HuH-7 (cell line): ENCODE results near the gene RNU6-8.
A peak's percentile ranks its signal among the peaks of the same experiment; 100 is the strongest.

Source experiments
- DNase-seq: peaks from one replicate; pipeline ENCODE4 v3.0.0; 2011; ENCODE audit warnings: low spot score

RNU6-8 gene

DNA sequence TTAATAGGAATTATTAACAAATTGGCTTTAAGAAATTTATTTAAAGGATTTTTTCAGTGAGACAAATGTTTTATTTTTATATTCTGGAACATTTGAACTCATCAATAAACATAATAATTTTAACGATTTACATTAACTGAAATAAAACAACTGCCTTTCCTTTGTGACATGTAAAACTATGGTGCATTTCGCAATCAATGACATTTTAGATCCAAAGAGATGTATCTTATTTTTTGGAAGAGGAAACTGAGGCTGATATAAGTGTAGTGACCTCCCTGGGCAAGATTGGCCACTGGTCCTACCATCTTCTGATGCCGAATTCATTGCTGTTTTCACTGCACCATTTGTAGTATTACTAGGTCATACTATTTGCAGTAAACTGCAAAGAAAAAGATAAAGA lies 2.5 kb upstream of the RNU6-8 start:
- no peak for DNase-seq

DNA sequence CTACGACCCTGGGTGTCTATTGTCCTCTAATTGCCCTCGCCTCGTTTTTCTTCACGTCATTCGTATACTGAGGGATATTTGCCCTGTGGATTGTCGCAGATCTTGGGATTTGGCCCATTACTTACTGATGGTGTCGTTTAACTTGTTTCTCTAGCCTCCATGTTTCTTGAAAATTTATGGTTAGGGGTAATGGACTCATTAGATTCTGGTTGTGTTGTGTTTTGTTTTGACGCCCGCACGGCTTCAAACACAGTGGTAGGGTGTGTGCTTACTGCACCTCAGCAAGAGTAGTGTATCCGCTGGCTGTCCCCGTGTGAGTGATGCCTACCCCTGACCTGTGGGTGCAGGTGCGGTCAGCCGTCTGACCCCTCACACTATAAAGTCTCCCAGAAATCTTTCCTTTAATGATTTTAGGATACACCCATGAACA lies 874 bp upstream of the RNU6-8 start:
- no peak for DNase-seq

DNA sequence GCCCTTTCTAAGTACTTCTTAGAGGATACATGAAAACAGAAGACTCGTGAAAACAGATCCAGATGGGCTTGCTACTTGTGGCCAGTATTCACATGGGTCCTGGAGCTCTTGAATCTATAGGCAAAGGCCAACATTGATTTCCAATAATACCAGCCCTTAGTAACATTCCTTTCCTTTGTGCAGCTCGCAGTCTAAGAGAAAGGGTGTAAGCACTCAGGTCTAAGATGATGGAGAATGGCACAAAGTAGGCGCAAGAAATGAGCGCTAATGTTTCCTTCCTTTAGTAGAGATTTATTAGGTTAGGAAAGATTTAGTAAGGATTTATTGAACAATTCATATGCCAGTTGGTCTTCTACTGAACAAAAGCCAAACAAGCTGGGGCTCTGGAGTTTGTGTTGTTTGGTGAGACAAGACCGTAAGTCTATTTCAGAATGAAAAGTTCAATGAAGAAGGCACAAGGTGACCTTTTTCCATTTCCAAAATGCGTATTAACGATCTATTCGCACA lies 525 bp downstream of the RNU6-8 start:
- peak; percentile 30 for DNase-seq

DNA sequence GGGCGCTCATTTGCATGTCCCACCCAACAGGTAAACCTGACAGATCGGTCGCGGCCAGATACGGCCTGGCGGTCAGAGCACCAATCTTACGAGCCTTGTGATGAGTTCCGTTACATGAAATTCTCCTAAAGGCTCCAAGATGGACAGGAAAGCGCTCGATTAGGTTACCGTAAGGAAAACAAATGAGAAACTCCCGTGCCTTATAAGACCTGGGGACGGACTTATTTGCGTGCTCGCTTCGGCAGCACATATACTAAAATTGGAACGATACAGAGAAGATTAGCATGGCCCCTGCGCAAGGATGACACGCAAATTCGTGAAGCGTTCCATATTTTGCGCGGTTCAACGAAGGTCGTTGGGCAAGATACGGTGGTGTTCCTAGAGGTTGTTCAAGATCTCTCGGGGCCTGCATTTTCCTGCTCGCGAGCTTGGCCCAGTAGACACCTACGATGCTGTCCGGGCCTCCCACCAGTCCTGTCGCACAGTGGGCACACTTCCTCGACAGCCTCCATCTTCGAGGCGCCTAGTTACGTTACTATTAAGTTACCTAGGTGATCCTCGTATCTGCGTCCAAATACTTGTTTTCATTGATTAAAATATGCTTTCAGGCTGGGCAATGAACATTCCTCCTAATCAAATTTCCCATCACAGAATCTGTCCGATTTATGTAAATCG lies 1.1 kb downstream of the RNU6-8 start, which contains the start of gene RNU6-7:
TSS of gene RNU6-7 (plus strand) at position 230 of the 675 bp plus-strand sequence.
- peak; percentile 59 for DNase-seq

DNA sequence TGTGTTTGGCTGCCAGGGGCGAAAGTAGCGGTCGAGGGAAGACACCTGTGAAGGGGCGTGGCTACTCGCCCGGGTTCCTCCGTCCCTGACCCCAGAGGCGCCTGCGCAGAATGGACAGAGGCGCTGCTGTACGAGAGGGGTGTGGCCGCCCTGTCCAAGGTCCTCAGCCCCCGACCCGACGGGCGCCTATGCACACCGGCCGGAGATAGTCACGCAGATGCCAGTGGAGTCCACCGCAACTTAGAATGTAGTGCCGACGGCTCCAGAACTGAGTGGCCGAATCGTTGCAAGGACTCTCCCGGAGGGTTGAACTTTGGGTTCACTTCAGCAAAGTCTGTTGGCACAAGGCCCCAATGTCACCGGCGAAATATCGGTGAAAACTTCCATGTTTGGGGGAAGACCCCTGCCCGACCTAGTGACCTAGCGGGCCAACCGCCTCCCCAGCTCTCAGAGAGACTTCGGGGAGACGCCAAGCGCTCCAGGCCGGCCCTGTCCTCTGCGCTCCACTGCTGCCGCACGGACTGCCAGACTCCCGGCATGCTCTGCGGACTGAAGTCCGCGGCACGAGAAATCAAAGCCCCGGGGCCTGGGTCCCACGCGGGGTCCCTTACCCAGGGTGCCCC lies 1.8 kb downstream of the RNU6-8 start:
- peak; percentile 99 for DNase-seq

DNA sequence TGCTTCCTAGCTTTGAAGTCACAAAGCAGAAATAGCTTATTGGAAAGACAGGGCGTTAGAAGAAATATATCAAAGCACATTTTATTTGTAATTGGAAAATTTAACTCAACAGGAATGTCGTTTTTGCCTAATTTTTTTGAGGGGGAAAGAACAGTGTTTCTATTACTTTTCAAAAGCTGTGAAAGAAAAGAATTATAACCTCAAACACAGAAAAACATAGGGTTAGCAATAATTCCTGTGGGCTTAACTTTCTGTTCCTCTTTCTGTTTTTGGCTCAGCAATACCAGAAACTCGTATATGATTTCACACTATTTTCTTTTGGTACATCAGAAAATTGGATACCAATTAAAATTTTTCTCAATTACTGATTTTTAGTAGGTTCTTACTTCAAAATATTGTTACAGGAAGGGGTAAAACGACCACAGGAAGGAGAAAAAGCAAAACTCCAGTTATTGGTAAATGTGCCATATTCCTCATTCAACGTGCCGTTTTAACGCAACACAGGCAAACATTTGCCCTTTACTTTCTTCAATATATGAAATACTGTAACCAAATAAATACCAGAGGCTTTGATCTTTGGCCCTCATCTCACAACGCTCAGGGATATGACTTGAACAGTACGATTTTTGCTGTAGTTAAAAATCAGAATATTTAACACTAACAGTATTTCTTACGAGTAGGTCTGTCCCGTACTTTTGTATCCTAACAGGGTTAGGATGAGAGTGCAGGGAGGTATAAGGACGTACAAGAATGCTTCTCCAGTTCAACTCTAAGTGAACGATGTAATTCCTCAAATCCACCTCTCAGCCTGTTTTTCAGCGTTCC lies 2.5 kb downstream of the RNU6-8 start:
- no peak for DNase-seq

DNA sequence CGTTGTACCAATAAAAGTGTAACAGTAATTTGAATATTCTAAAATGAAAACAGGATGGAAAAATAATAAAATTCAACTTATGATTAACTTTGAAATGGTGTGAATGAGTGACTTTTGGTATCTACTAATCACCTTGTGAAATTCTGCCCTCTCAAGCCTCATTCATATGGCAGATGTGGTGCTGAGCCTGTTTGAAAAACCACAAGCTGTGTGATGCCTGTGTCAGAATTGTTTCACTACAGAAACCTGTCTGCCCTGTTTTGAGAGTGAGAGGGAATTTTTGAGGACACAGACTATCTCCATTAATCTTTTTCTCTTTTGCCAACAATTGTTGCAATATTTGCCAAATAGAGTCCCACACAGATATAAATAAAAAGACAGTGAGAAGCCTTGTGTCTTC lies 5.2 kb downstream of the RNU6-8 start:
- DNase-seq, result no peak

DNA sequence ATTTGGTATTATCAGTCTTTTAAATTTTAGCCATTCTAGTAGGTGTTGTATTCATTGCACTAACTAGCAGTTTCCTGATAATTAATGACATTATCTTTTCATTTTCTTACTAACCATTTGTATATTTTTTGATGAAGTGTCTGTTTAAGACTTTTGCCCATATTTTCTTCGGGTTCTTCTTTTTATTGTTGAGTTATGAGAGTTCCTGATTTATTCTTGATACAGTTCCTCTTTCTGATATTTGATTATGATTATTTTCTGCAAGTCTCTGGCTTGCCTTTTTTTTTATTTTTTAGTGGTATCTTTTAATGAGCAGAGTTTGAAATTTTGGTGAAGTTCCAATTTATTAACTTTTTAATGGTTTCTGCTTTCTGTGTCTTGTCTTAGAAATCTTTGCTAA lies 7.4 kb downstream of the RNU6-8 start:
- DNase-seq, result no peak

DNA sequence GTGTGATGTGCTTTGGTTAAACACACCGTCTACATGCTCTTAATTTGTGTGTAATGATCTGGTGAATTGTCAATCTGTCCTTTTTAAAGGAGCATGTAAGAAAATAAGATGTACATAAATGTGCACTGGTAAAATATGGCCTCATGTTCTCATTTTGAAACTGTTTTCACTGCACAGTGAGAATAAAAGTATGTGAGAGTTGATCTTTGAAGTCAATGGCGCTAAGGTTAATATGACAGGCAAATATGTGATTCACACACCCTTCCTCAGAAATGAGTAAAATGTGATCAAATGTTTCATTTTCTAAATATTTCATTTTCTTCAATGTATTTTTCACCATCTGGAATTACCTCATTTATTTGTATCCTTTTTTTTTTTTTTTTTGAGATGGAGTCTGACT lies 9.5 kb downstream of the RNU6-8 start:
- no peak for DNase-seq

DNA sequence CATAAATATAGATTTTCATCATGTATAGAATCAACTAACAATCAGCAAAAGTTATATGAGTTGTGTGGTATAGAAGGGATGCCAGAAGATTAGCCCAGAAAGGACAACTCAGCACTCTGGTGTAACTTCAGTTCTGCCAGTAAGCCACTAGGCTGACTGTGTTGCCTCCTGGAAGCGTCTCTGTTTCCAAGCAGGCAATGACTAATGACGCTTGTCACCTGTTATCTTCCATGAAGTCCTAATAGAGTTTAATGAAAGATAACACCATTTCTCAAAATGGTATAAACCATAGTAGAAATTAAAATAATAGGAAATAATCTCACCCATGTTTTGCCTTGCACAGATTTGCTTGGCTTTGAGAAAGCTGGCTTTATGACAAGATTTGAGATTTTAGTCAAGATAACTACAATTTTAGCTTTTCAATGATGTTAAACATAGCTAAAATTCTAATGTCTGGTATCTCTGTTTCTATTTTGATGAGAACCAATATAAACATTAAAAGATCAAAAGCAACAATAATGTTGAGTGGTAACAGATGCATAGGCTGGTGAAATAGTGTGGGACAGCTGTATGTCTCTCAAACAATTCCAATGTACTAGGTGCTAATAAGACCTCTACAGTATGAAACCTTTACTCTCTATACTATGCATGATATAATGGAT lies 10.2 kb downstream of the RNU6-8 start:
- no peak for DNase-seq

DNA sequence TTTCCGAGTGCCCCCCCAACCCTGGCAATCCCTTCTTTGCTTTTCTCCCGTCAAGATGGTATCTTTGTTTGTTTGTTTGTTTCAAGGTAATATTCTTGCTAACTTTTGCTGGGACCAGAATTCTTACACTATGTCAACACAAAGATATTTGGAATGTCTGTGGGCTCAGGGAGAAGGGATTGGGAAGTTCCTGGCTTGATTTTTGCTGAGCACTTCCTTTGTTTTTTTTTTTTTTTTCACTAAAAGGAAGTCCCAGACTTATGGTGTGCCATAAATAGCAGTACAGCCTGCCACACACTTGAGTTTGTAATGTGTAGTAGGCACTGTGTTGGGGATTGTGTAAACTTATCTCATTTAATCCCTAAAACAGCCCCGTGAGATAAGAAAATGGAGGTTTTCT lies 12.4 kb downstream of the RNU6-8 start:
- DNase-seq, result no peak

DNA sequence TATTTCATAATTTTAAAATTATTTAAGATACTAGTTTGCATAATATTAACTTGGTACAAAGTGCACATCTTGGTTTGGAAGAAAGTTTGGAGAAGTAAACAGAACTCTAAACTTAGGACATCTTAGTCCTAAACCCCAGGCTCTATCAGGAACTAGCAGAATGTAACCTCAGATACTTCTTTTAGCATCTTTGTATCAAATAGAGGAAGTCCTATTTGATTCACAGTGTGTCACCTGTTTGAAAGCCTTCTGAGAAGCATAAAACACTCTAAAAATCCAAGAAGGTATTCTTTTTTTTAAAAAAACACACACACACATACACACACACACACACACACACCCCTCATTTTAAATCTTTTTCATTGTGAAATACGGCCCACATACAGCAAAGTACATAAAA lies 13.3 kb downstream of the RNU6-8 start:
- no peak for DNase-seq

DNA sequence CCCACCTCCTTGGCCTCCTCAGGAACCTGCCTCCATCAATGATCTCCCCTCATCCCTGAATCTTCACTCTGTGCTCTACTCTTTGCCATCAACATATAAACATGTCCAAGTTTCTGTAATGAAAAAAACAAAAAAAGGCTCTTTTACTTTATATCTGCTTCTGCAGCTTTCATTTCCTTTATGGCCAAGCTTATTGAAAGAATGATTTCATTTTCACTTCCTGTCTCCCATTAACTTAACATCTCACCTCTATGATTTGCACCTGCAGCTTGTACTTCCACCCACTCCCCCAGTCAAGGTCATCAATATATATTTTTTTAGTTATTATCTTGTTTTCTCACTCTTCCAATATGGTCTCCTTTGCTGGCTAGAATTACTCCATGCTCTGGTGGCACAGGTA lies 16.8 kb downstream of the RNU6-8 start:
- DNase-seq, result no peak

DNA sequence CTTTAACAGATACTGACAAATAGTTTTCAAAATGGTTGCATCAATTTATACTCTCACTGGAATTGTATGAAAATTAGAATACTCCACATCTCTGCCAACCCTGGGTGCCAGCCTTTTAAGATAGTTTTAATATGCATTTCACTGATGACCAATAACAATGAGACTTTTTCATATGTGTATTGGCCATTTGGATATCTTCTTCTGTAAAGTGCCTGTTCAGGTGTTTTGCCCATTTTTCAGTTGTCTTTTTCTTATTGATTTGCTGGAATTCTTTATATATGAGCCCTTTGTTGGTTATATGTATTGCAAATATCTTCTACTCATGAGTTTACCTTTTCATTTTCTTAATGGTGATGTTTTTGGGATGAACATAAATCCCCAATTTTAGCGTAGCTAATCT lies 18.0 kb downstream of the RNU6-8 start:
- no peak for DNase-seq

DNA sequence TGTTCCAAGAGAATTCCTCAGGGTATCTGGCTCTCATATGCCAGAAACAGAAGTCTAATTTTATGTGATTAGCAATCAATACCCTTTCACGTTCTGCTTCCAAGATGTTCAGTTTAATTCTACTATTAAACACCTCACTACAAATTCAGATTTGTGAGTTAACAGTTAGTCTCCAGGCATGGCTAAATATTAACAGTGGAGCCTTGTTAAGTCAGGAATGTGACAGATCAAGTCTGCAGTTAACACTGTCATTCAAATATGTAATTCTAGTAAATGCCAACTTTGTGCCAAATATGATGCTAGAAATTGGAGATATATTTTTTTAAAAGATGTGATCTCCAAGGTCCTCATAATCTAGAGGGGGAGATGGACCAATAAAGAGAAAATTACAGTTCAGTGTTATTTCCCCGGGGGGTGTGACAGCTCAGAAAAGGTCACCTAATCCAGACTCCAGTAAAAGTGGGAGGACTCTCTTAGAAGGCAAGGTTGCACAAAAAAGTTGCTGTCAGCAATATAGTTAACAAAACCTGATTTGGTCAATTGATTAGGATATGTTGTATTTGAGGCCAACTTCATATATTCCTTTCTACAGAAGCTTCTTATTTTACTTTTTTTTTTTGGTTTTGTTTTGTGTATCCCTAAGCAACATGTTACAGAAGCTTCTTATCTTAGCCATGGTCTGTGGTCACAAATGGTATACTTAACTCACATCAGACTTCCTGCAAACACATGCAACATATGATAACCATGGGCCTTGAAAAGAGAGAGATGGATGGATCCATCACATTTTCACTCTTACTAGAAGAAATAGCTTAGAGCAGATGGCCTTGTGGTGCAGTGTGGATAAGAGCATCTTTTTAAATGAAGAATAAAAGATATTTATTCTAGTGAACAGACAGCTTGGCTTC lies 19.7 kb downstream of the RNU6-8 start:
- DNase-seq, result no peak

DNA sequence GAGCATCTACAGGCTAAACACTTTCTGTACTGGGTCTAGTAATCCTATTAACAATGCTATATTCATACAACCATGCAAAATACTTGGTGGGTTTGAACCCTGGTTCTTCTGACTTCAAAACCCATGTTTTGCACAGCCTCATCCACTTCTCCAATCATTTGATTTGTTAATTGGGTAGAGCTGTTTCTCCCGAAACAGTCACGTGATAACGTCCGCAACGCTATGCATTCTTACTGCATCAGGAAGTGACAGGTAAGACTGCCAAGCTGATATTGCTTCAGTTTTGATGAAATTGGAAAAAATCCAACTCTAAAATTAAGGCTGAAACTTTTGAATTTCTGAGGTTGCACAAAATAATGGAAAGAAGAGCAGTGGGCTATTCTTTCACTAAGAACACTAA lies 31.6 kb downstream of the RNU6-8 start:
- no peak for DNase-seq

DNA sequence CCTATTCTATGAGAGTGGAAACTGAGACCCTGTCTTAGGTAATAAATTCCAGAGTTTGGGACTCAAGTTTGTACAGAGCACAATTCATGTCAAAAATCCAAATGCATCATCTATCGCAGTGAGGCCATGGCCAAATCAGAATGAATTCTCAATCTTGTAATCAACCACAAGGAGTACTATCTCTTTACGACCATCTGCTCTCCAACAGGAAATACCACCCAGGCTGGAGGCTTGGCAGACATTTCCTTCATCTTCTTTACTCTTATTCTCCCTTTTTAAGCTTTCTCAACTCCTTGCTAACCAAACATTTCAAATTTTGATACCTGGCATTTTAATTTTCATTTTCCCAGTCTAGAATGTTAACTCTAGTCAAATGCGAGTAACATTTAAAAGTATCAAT lies 33.9 kb downstream of the RNU6-8 start:
- DNase-seq, result no peak

DNA sequence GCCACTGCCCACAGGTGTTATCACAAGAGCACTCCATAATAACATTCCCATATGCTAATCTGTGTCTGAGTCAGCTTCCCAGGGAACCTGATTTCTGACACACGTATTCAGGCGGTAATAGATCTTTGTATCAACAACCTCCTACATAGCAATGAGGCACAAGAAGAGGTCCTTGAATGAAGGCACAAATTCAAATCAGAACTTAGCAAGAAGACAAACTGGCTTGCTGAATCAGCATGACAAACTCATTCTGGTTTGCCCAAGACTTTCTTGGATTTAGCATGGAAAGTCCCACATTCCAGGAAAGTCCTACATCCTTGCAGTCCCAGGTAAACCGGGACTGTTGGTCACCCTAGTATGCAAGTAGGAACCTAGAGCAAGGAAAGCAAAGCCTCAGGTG lies 35.2 kb downstream of the RNU6-8 start:
- DNase-seq, result no peak

DNA sequence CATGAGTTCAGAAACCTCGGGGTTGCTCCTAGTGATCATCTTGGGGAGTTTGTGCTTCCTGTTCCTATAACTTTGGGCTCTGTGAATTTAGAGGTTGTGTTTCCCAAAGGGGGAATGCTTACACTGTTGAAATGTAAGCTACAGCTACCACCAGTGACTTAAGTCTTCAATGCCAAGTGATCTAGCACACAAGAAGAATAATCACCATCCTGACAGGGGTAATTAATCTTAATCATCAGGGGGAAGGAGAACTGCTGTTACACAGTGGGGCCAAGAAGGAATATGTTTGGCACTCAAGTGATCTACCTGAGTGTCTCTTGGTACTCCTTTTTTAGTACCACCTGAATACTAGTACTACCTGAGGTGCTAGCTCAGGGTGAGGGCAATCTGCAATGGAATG lies 36.1 kb downstream of the RNU6-8 start:
- DNase-seq, result no peak

DNA sequence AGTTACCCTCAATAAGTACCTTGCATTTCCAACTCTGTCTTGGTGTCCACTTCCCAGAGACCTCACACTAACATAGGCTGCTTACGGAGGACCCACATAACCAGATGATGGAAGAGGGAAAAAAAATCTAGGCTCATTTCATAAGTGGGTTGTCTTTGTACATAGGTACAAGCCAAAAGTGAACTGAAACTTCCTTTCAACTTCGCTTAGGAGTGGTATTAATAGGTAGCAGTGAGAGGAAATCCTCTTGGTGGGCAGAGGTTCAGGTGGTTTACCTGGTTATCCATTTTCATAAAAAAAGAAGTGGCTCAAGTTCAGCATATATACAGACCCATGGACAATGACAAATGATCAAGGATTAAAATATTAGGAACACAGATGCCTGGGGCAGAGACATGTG lies 37.0 kb downstream of the RNU6-8 start:
- no peak for DNase-seq
